Spleen (tissue), 7 donors: ENCODE data around the gene TMEM174.

Experiments used
- CTCF ChIP-seq, 11 experiments: fragments of 200-600 bp in 7 of 11; fragments of 450-650 bp in 4 of 11; sonication (generic) in 4 of 11; IDR thresholded peaks in 8 of 11; conservative IDR thresholded peaks in 3 of 11; 1 replicate in 7 of 11; 2 replicates in 4 of 11; pipeline versions ENCODE4 v1.4.0 to v1.8.0; 2016 to 2021; ENCODE audit warnings: antibody characterized with exemption in 11 of 11, inconsistent platforms in 4 of 11, mild to moderate bottlenecking in 1 of 11
- POLR2A ChIP-seq, 3 donors: fragments of 450-650 bp; IDR thresholded peaks; one replicate each; pipeline ENCODE4 v1.5.1; 2017; ENCODE audit warnings: antibody characterized with exemption in 3 of 3, mild to moderate bottlenecking in 1 of 3
- POLR2AphosphoS5 ChIP-seq, 3 donors: sonication (generic); formaldehyde crosslinking; IDR thresholded peaks; one replicate each; pipeline ENCODE4 v1.5.1; 2017; ENCODE audit warnings: antibody characterized with exemption in 3 of 3
- donor health status: DM: no; HTN: no; CAD: no; lungs with moderate emphysema.
- donor health status: DM: no; HTN: no; CAD: no.
- donor health status: DM: no; HTN: no; CAD: no.

GRCh38 chr5:73142035-73142434, 31.0 kb upstream of the TMEM174 start:
- TF ChIP-seq CTCF (IDR thresholded peaks at IDR 0.05 in 8 of 11, conservative IDR thresholded peaks at IDR 0.05 in 3 of 11): no peak
- TF ChIP-seq POLR2A (IDR thresholded peaks at IDR 0.05): no peak
- no peak for TF ChIP-seq POLR2AphosphoS5 (IDR thresholded peaks at IDR 0.05)
